Uterus (tissue), 2 donors: ENCODE measurements around the gene EYS.

Experiments
- CTCF ChIP-seq, 4 experiments: fragments of 200-600 bp in 2 of 4; fragments of 450-650 bp in 2 of 4; sonication (generic) in 2 of 4; IDR thresholded peaks; one replicate each; pipeline ENCODE4 v1.5.1; 2016 to 2019; ENCODE audit warnings: antibody characterized with exemption in 4 of 4, mild to moderate bottlenecking in 2 of 4, moderate library complexity in 1 of 4
- POLR2A ChIP-seq, 2 donors: fragments of 450-650 bp; IDR thresholded peaks; one replicate each; pipeline ENCODE4 v1.6.1; 2016; ENCODE audit warnings: antibody characterized with exemption in 2 of 2, mild to moderate bottlenecking in 1 of 2, moderate library complexity in 1 of 2

- TF ChIP-seq POLR2A (IDR thresholded peaks at IDR 0.05) = no peak
- TF ChIP-seq CTCF (IDR thresholded peaks at IDR 0.05) = no peak
Measured at GRCh38 chr6:64713175-64713574, 993.9 kb downstream of the EYS start.
